Heart left ventricle (tissue), 13 donors: ENCODE data around the gene GGACT.

Source experiments
- POLR2A ChIP-seq, 2 donors: fragments of 450-650 bp; IDR thresholded peaks; one replicate each; pipeline ENCODE4 v1.6.1; 2017; ENCODE audit warnings: antibody characterized with exemption in 2 of 2, mild to moderate bottlenecking in 2 of 2, moderate library complexity in 2 of 2
- TF ChIP-seq, protein P1 (sequence below), 12 donors: fragments of 200-600 bp; sonication (generic) in 4 of 12; IDR thresholded peaks; one replicate each; pipeline versions ENCODE4 v1.5.0 to v1.8.0; 2018 to 2022; ENCODE audit warnings: antibody characterized with exemption in 12 of 12, mild to moderate bottlenecking in 5 of 12
- donor health status: ischemic (EF 13 %, LVEDD 7.1; RV severe dilation, severe dysfunction).
- donor health status: DM: no; HTN: yes; CAD: no.
- donor health status: DM: no; HTN: no; CAD: no.
- donor health status: ischemic (EF 25% LVEDD 6.9; RV normal size, moderate dysfunction).
- donor health status: ischemic (EF 25% LVEDD 5.7; RV mildly dilated, moderate dysfunction).
- donor health status: ischemic (EF 35%, LVEDD 5.7; RV mildly dilated, moderate dysfunction).
- donor health status: nonischemic (EF 11% LVEDD 7.7; RV severe dilation, severe dysfunction).
- donor health status: DM: yes; HTN: yes; CAD: no.
- donor health status: PGD.
- donor health status: ischemic (EF 29% LVEDD 5.4; RV normal size, mild dysfunction).
- donor health status: nonischemic (EF 23%, LVEDD 6.1; RV moderate dilation, normal function).

DNA sequence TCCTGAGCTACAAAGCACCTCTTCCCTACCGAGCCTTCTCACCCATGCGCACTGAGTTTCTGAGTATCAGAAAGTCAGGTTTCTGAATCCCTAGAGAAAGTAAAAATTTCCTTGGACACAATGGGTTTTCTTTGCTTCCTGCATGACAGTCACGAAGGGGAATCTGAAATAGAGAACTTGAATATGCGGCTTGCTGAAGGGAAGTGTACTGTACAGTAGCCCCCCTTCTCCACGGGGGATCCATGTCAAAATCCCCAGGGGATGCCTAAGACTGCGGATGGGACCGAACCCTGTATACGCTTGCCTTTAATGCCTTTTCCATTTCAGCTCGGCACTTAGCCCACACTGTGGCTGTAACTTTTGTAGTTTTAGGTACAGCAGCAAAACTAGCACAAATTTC lies 107.9 kb downstream of the GGACT start:
- TF ChIP-seq, protein P1, sequence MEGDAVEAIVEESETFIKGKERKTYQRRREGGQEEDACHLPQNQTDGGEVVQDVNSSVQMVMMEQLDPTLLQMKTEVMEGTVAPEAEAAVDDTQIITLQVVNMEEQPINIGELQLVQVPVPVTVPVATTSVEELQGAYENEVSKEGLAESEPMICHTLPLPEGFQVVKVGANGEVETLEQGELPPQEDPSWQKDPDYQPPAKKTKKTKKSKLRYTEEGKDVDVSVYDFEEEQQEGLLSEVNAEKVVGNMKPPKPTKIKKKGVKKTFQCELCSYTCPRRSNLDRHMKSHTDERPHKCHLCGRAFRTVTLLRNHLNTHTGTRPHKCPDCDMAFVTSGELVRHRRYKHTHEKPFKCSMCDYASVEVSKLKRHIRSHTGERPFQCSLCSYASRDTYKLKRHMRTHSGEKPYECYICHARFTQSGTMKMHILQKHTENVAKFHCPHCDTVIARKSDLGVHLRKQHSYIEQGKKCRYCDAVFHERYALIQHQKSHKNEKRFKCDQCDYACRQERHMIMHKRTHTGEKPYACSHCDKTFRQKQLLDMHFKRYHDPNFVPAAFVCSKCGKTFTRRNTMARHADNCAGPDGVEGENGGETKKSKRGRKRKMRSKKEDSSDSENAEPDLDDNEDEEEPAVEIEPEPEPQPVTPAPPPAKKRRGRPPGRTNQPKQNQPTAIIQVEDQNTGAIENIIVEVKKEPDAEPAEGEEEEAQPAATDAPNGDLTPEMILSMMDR (IDR thresholded peaks at IDR 0.05), result no peak
- TF ChIP-seq POLR2A (IDR thresholded peaks at IDR 0.05), result no peak
